Tibial artery (tissue), 4 donors: ENCODE data around the gene CSRP1.
A peak's percentile ranks its signal among the peaks of the same experiment; 100 is the strongest.
"Not testable (repeated sequence)": the region's sequence is repeated elsewhere in the genome, so short reads cannot be mapped to it uniquely, and the experiment has no call there.

Experiments
- DNase-seq, 2 donors: peaks; one replicate each; pipeline ENCODE4 v3.0.0-alpha.2; 2019
- H3K27ac ChIP-seq, 2 donors: fragments of 200-600 bp; sonication (generic) in 1 of 2; 1 replicate in 1 of 2; 2 replicates in 1 of 2; pipeline ENCODE4 v1.5.1; 2018 to 2019; ENCODE audit warnings: mild to moderate bottlenecking in 1 of 2
- H3K27me3 ChIP-seq, 2 donors: fragments of 200-600 bp; sonication (generic) in 1 of 2; one replicate each; pipeline versions ENCODE4 v1.5.1 to v1.6.0; 2016 to 2019
- H3K36me3 ChIP-seq, 3 donors: fragments of 200-600 bp; sonication (generic) in 2 of 3; one replicate each; pipeline ENCODE4 v1.5.1; 2016 to 2019; ENCODE audit warnings: mild to moderate bottlenecking in 2 of 3
- H3K4me1 ChIP-seq, 4 donors: fragments of 200-600 bp; sonication (generic) in 2 of 4; 1 replicate in 3 of 4; 2 replicates in 1 of 4; pipeline ENCODE4 v1.5.1; 2016 to 2019
- H3K4me3 ChIP-seq, 2 donors: fragments of 200-600 bp; sonication (generic) in 1 of 2; 1 replicate in 1 of 2; 2 replicates in 1 of 2; pipeline ENCODE4 v1.5.1; 2018 to 2019; ENCODE audit warnings: mild to moderate bottlenecking in 2 of 2
- H3K9me3 ChIP-seq, 3 donors: fragments of 200-600 bp; sonication (generic) in 1 of 3; one replicate each; pipeline ENCODE4 v1.5.1; 2016 to 2019
- CTCF ChIP-seq, 2 experiments: fragments of 200-600 bp in 1 of 2; fragments of 450-650 bp in 1 of 2; IDR thresholded peaks; one replicate each; pipeline ENCODE4 v1.5.1; 2017 to 2019; ENCODE audit warnings: antibody characterized with exemption in 2 of 2, mild to moderate bottlenecking in 1 of 2, moderate library complexity in 1 of 2
- intact Hi-C: fragments of 100-400 bp; cut with DNase I; formaldehyde crosslinking; loops from one replicate; pipeline ENCODE4 v1.15.0; 2023; ENCODE audit warnings: low total_unique reads

Gene CSRP1

DNA sequence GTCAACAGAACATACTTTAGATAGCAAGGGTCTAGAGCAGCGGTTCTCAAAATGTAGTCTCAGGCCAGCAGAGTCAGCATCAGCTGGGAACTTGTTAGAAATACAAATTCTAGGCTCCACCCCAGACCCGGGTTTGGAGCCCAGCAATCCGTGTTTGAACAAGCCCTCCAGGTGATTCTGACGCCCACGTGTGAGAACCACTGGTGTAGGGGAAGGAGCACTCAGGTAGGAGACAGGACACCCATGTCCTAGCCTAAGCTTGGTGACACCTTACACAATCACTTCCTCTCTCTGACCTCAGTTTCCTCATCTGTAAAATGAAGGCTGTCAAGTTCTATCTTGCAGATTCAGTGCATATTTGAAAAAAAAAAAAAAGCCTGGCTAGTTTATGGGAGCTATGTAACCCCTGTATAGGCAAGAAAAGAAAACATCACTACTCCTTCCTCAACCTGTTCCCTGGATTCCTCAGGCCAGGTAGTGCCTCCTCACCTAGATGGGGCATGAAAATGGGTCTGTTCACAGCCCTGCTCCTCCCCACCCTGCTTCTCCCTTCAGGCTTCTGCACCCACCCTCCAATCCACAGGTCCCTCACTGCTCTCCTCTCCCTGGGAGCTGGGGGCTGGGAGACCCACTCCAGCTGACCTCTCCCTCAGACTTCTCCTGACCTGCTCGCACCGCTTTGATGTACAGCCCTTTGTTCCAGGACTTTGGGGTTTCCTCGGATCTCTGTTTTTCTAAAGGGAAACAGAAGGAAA, 30.8 kb downstream of the CSRP1 start:
- intact Hi-C loops, result no loop called here
- no peaks in the 10 kb centered on the region for H3K9me3 ChIP-seq
- peaks cover 0 to 35% (median 23%) of the 10 kb centered on the region in 4 donors for H3K4me1 ChIP-seq
- H3K4me3 ChIP-seq, result no peak overlapping the region
- no peak for TF ChIP-seq CTCF (IDR thresholded peaks at IDR 0.05)
- H3K27me3 ChIP-seq, result no peaks in the 10 kb centered on the region
- no peaks in the 10 kb centered on the region for H3K36me3 ChIP-seq
- DNase-seq, result no peak
- H3K27ac ChIP-seq, result no peak overlapping the region

- Histone ChIP-seq H3K27ac (no peak overlapping the region), H3K27me3 (no peaks in the 10 kb centered on the region), H3K4me3 (no peak overlapping the region), H3K36me3 (no peaks in the 10 kb centered on the region), H3K4me1 (peaks cover 0 to 26% (median 16%) of the 10 kb centered on the region in 4 donors), H3K9me3 (no peaks in the 10 kb centered on the region)
- no peak for TF ChIP-seq CTCF (IDR thresholded peaks at IDR 0.05)
- no peak for DNase-seq
- intact Hi-C loops, result no loop called here
These were observed 31.8 kb downstream of the CSRP1 start for GRCh38 chr1:201475130-201475529.

DNA sequence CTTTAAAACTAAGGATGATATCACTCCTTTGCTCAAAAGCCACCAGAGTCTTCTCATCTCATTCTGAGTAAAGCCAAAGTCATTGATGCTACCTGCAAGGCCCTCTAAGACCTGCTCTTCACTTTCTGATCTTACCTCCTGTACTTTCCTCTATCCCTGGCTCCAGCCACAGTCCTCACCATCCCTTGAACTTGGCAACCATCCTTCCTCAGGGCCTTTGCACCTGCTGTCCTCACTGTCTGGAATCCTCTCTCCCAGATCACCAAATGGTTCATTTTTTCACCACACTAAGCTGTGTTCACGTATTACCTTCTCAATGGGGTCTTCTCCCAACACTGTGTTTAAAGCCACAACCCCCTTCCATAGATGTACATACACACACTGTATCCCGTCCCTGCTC, 33.6 kb downstream of the CSRP1 start:
- H3K4me3 ChIP-seq, result no peak overlapping the region
- no peaks in the 10 kb centered on the region for H3K36me3 ChIP-seq
- intact Hi-C loops, result no loop called here
- no peaks in the 10 kb centered on the region for H3K27me3 ChIP-seq
- no peak for TF ChIP-seq CTCF (IDR thresholded peaks at IDR 0.05)
- no peaks in the 10 kb centered on the region for H3K9me3 ChIP-seq
- DNase-seq, result no peak
- H3K4me1 ChIP-seq, result peaks cover 0 to 34% (median 19%) of the 10 kb centered on the region in 4 donors
- no peak overlapping the region for H3K27ac ChIP-seq

DNA sequence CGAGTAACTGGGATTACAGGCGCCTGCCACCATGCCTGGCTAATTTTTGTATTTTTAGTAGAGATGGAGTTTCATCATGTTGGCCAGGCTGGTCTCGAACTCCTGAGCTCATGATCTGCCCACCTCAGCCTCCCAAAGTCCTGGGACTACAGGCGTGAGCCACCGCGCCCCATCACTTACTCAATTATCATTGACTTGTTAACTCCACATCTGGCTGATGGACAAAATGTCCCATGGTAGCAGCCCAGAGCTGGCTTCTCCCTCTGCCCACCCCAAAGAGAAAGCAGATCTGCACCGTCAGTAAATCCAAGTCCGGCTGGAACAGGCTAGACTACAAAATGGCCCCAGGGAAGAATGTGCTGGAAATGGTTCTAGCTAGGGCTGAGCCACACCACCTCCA, 34.6 kb downstream of the CSRP1 start:
- DNase-seq, H3K4me3 ChIP-seq, H3K36me3 ChIP-seq, H3K9me3 ChIP-seq, H3K27me3 ChIP-seq, intact Hi-C loops: not testable (repeated sequence)
- H3K27ac ChIP-seq, result peak overlapping the region; percentile 96 to 99
- peaks cover 0 to 34% (median 19%) of the 10 kb centered on the region in 4 donors for H3K4me1 ChIP-seq

GRCh38 chr1:201471772-201472171, 35.2 kb downstream of the CSRP1 start:
- Histone ChIP-seq H3K27me3 (no peaks in the 10 kb centered on the region), H3K4me3 (no peak overlapping the region), H3K36me3 (no peaks in the 10 kb centered on the region), H3K4me1 (peaks cover 0 to 40% (median 24%) of the 10 kb centered on the region in 4 donors), H3K27ac (peak overlapping the region; percentile 96 to 99), H3K9me3 (no peaks in the 10 kb centered on the region)
- intact Hi-C loops, result no loop called here
- no peak for DNase-seq
- TF ChIP-seq CTCF (IDR thresholded peaks at IDR 0.05), result no peak

GRCh38 chr1:201470581-201470980, 36.3 kb downstream of the CSRP1 start:
- no peak for TF ChIP-seq CTCF (IDR thresholded peaks at IDR 0.05)
- H3K4me3 ChIP-seq, result no peak overlapping the region
- peaks cover 2 to 6% (median 5%) of the 10 kb centered on the region in 3 donors for H3K36me3 ChIP-seq
- no peaks in the 10 kb centered on the region for H3K9me3 ChIP-seq
- H3K27me3 ChIP-seq, result no peaks in the 10 kb centered on the region
- DNase-seq, result no peak
- peak overlapping the region; percentile 96 to 99 for H3K27ac ChIP-seq
- H3K4me1 ChIP-seq, result peaks cover 0 to 48% (median 32%) of the 10 kb centered on the region in 4 donors
- intact Hi-C loops, result no loop called here
